HG03520 (cell line): ENCODE results near the gene AIDA.
A peak's percentile ranks its signal among the peaks of the same experiment; 100 is the strongest.
"Not testable (repeated sequence)": the region's sequence is repeated elsewhere in the genome, so short reads cannot be mapped to it uniquely, and the experiment has no call there.

ENCODE experiments used
- ATAC-seq: cut with Tn5 transposase; IDR thresholded peaks from one replicate; pipeline ENCODE4 v1.9.1; 2021; ENCODE audit warnings: mild to moderate bottlenecking, moderate library complexity; ENCODE audit not compliant: unreplicated experiment

AIDA gene

GRCh38 chr1:222712253-222713090, at the start of gene AIDA, which contains the start of gene BROX:
AIDA (minus strand) TSS chr1:222712491; CDS start chr1:222712317, 174 bp downstream.
BROX (plus strand) TSS chr1:222712564; CDS start chr1:222715700, 3,136 bp downstream.
- peak; percentile 75 for ATAC-seq

- ATAC-seq: no peak
Observed at GRCh38 chr1:222761083-222761482, 48.8 kb upstream of the AIDA start.

GRCh38 chr1:222759451-222760035, 47.3 kb upstream of the AIDA start:
- no peak for ATAC-seq

- ATAC-seq: no peak
Observed at GRCh38 chr1:222757646-222758268, 45.5 kb upstream of the AIDA start.

GRCh38 chr1:222754366-222755139, 42.3 kb upstream of the AIDA start:
- ATAC-seq: no peak

- ATAC-seq: no peak
Observed at GRCh38 chr1:222751255-222751654, 39.0 kb upstream of the AIDA start.

- ATAC-seq: peak; percentile 80
Observed at GRCh38 chr1:222750651-222751050, 38.4 kb upstream of the AIDA start.

- ATAC-seq: no peak
Observed at GRCh38 chr1:222749927-222750326, 37.6 kb upstream of the AIDA start.

GRCh38 chr1:222741630-222742457, 29.6 kb upstream of the AIDA start:
- ATAC-seq: not testable (repeated sequence)

- no peak for ATAC-seq
Observed at GRCh38 chr1:222739929-222740328, 27.6 kb upstream of the AIDA start.

- no peak for ATAC-seq
Observed at GRCh38 chr1:222739465-222739864, 27.2 kb upstream of the AIDA start.

GRCh38 chr1:222736972-222737371, 24.7 kb upstream of the AIDA start, which contains the start of gene FAM177B:
FAM177B (plus strand) TSS chr1:222737202; CDS start chr1:222746546, 9,344 bp downstream.
- no peak for ATAC-seq

- ATAC-seq: no peak
Observed at GRCh38 chr1:222736470-222736869, 24.2 kb upstream of the AIDA start.

GRCh38 chr1:222734740-222735139, 22.4 kb upstream of the AIDA start:
- no peak for ATAC-seq

GRCh38 chr1:222732216-222733159, 20.2 kb upstream of the AIDA start:
- peak; percentile 98 for ATAC-seq

- ATAC-seq: no peak
Observed at GRCh38 chr1:222730866-222731265, 18.6 kb upstream of the AIDA start.

GRCh38 chr1:222728746-222729145, 16.5 kb upstream of the AIDA start:
- ATAC-seq: no peak

GRCh38 chr1:222716393-222716792, 4.1 kb upstream of the AIDA start:
- ATAC-seq: no peak
